GM12865 (cell line): ENCODE measurements around the gene SPECC1.

Source experiments
- DNase-seq: peaks from one replicate; pipeline ENCODE4 v3.0.0; 2010; ENCODE audit warnings: low read depth
- H3K4me3 ChIP-seq: 2 replicates; pipeline ENCODE4 v1.5.1; 2011; ENCODE audit warnings: mild to moderate bottlenecking, low read depth, low read length, control low read depth
- CTCF ChIP-seq: IDR thresholded peaks from 2 replicates; pipeline ENCODE4 v1.5.1; 2011; ENCODE audit warnings: low read length, control low read depth, low read depth, inconsistent platforms; ENCODE audit not compliant: insufficient read depth; ENCODE audit errors: missing control alignments

The SPECC1 gene

GRCh38 chr17:20275653-20276052 is 266.5 kb downstream of the SPECC1 start:
- no peak overlapping the region for H3K4me3 ChIP-seq
- no peak for TF ChIP-seq CTCF
- no peak for DNase-seq

DNA sequence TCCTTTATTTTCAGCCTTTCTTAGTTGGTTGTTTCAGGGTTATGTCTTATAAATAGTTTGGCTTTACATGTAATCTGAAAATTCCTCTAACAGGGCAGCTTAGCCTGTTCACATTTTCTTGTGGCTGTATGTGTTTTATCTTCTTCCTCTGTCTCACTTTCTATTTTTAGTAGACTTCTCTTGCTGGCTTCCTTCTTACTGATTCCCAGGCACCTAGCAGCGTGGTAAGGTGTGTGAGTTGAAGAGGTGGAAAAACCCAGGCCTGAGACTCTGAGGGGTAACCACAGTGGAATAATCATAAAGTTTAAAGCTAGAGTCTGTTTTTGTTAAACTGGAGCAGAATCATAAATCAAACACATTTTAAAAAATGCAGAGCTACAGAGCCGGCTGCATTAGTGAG is 267.3 kb downstream of the SPECC1 start:
- no peak for DNase-seq
- no peak for TF ChIP-seq CTCF
- no peak overlapping the region for H3K4me3 ChIP-seq

- no peak overlapping the region for H3K4me3 ChIP-seq
- TF ChIP-seq CTCF = no peak
- no peak for DNase-seq
Measured at GRCh38 chr17:20278805-20279204, 269.6 kb downstream of the SPECC1 start.

DNA sequence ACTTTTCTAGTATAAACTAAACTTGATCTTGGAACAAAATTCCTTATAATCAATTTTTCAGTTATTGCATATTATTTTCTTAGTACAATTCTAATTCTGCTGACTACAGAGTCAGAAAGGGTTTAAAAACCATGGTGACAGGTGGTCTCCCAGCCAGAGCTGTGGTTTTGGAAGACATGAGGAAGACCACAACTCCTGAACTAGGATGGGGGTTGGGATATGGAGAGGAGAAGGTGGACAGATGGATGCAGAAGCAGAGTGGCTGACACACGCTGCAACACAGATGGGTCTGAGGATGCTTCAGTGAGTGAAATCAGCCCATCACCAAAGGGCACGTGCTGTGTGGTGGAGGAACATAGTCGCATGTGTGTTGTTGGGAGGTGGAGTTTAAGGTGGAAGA is 270.5 kb downstream of the SPECC1 start:
- H3K4me3 ChIP-seq = no peak overlapping the region
- no peak for DNase-seq
- no peak for TF ChIP-seq CTCF

DNA sequence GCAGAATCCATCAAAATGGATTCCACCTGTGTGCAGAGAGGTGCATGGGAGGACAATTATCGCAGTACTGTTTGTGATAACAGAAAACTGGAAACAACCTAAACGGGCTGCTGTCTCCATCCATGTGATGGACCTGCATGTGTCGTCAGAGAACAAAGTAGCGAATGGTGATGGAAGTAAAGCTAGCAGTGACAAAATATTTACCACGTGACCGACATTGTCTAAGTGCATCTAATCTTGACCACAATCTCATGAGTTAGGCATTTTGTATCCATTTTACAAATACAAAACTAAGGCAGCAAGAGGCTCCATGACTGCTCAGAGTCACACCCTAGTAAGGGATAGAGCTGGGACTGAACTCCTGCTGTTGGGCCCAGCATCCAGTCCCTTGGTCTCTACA is 270.9 kb downstream of the SPECC1 start:
- no peak overlapping the region for H3K4me3 ChIP-seq
- no peak for TF ChIP-seq CTCF
- DNase-seq = no peak

- TF ChIP-seq CTCF = no peak
- no peak overlapping the region for H3K4me3 ChIP-seq
- no peak for DNase-seq
Measured at GRCh38 chr17:20280851-20281250, 271.7 kb downstream of the SPECC1 start.

DNA sequence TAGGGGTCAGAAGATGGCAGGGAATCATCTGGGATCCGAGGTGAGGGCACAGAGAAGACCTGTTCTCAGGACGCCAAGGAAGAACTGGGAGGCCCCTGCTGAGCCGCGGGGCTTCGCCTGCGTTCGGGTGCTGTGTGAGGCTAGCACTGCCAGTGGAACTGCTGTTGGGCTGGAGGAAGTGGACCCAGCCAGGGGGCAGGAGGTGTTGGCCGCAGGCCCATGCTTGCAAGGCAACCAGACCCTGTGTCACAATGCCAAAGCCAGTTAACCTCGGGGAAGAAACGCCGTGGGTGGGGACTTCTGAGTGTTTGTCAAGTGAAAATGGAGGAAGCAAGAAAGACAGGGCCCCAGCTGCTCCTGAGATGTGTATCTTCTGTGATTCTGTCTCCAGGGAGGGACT is 272.7 kb downstream of the SPECC1 start:
- no peak for TF ChIP-seq CTCF
- DNase-seq = no peak

More for the DNA sequence above, 272.7 kb downstream of the SPECC1 start:
- H3K4me3 ChIP-seq = no peak overlapping the region
